Colonic mucosa (tissue), 4 donors: ENCODE data around the gene TTYH3. TPM values are rescaled to one million over a fixed set of nuclear protein-coding genes. Genes with fewer than 3 reads are reported as not detected.
A peak's percentile ranks its signal among the peaks of the same experiment; 100 is the strongest.

Experiments used
- DNase-seq: peaks from one replicate; pipeline ENCODE4 v3.0.0-alpha.2; 2020
- H3K27ac ChIP-seq: fragments of 200-600 bp; one replicate; pipeline ENCODE4 v1.8.0; 2021
- H3K27me3 ChIP-seq: fragments of 200-600 bp; one replicate; pipeline ENCODE4 v1.8.0; 2021
- H3K36me3 ChIP-seq: fragments of 200-600 bp; one replicate; pipeline ENCODE4 v1.8.0; 2021
- H3K4me1 ChIP-seq: fragments of 200-600 bp; one replicate; pipeline ENCODE4 v1.8.0; 2021; ENCODE audit warnings: mild to moderate bottlenecking
- H3K4me3 ChIP-seq: fragments of 200-600 bp; one replicate; pipeline ENCODE4 v1.8.0; 2021
- H3K9ac ChIP-seq, 2 donors: one replicate each; pipeline ENCODE4 v1.7.0; 2013; ENCODE audit warnings: control low read depth in 2 of 2, low read depth in 2 of 2, low read length in 2 of 2
- H3K9me3 ChIP-seq: fragments of 200-600 bp; one replicate; pipeline ENCODE4 v1.8.0; 2021
- CTCF ChIP-seq: fragments of 200-600 bp; IDR thresholded peaks from one replicate; pipeline ENCODE4 v1.8.0; 2022; ENCODE audit warnings: antibody characterized with exemption, mild to moderate bottlenecking
- intact Hi-C: fragments of 100-400 bp; cut with DNase I; formaldehyde crosslinking; loops from one replicate; pipeline ENCODE4 v1.14.1; 2022
- total RNA-seq, 2 donors: library from RNA; stranded (reverse); fragmentation: NEBNext Ultra II Directional in 1 of 2; extraction: Animal tissue kit (Norgen Biotek cat#: 25700) in 1 of 2; gene quantifications; one replicate each; pipeline ENCODE4 v1.2.1, GENCODE V29; 2021
- donor health status: healthy.
- donor health status: DM: no; HTN: no; CAD: no.
- donor health status: DM: no; HTN: no; CAD: no.

Gene TTYH3
- total RNA-seq, 2 donors from 2014 or later = 50.0 to 59.5 TPM

DNA sequence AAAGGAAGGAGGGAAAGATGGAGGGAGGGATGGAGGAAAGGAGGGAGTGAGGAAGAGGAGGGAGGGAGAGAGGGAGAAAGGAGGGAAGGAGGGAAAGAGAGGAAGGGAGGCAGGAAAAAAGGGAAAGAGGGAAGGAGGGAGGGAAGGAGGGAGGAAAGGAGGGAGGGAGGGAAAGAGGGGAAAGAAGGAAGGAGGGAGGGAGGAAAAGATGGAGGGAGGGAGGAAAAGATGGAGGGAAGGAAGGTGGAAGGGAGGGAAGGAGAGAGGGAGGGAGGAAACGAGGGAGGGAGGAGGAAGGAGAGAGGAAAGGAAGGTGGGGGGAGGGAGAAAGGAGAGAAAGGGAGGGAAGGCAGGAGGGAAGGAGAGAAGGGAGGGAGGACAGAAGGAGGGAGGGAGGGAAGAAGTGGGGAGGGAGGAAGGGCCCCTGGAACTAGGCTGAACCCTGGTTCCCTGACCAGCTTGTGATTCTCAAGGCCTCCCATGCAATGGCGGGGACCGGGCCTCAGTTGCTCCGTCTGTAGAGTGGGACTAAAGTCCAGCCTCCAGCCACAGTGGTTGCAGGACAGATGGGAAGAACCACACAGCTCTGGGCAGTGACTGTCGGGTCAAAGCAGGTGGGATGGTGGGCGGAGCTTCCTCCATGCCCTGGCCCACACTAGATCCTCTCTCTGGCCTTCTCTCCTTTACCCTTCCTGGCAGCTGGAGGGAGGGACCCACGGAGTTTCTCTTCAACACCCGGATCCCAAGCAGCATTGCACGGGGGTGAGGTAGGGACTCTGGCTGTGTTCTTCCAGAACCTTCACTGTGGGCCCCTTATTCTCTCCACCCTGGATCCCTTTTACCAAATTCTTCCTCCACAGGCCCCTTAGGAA, 4.3 kb upstream of the TTYH3 start:
- H3K27me3 ChIP-seq = no peaks in the 10 kb centered on the region
- no peak for TF ChIP-seq CTCF
- no peak overlapping the region for H3K27ac ChIP-seq
- no peak for DNase-seq
- no peaks in the 10 kb centered on the region for H3K9me3 ChIP-seq
- H3K4me1 ChIP-seq = peaks cover 24% of the 10 kb centered on the region
- peak overlapping the region in 1 of 2 donors; percentile 53 for H3K9ac ChIP-seq
- H3K4me3 ChIP-seq = no peak overlapping the region
- no peaks in the 10 kb centered on the region for H3K36me3 ChIP-seq
- intact Hi-C loops = no loop called here

GRCh38 chr7:2628130-2628482, 3.7 kb upstream of the TTYH3 start:
- Histone ChIP-seq H3K4me1 (peaks cover 20% of the 10 kb centered on the region), H3K9ac (peak overlapping the region in 1 of 2 donors; percentile 53), H3K36me3 (no peaks in the 10 kb centered on the region), H3K4me3 (no peak overlapping the region), H3K9me3 (no peaks in the 10 kb centered on the region), H3K27ac (no peak overlapping the region), H3K27me3 (no peaks in the 10 kb centered on the region)
- no peak for DNase-seq
- no peak for TF ChIP-seq CTCF
- intact Hi-C loops = no loop called here

DNA sequence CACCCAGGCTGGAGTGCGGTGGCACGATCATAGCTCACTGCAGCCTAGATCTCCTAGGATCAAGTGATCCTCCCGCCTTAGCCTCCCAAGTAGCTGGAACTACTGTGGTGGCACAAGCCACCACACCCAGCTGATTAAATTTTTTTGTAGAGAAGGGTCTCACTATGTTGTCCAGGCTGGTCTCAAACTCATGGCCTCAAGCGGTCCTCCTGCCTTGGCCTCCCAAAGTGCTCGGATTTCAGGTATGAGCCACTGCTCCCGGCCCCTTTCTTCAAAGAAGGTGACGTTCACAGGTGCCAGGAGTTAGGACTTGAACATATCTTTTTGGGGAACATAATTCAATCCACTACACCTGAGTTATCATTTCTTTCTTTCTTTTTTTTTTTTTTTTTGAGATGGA, 2.9 kb upstream of the TTYH3 start:
- H3K9me3 ChIP-seq = no peaks in the 10 kb centered on the region
- no peak overlapping the region for H3K4me3 ChIP-seq
- intact Hi-C loops = no loop called here
- peaks cover 16% of the 10 kb centered on the region for H3K4me1 ChIP-seq
- no peak for TF ChIP-seq CTCF
- no peaks in the 10 kb centered on the region for H3K27me3 ChIP-seq
- H3K36me3 ChIP-seq = no peaks in the 10 kb centered on the region
- H3K9ac ChIP-seq = no peak overlapping the region
- no peak overlapping the region for H3K27ac ChIP-seq
- no peak for DNase-seq

DNA sequence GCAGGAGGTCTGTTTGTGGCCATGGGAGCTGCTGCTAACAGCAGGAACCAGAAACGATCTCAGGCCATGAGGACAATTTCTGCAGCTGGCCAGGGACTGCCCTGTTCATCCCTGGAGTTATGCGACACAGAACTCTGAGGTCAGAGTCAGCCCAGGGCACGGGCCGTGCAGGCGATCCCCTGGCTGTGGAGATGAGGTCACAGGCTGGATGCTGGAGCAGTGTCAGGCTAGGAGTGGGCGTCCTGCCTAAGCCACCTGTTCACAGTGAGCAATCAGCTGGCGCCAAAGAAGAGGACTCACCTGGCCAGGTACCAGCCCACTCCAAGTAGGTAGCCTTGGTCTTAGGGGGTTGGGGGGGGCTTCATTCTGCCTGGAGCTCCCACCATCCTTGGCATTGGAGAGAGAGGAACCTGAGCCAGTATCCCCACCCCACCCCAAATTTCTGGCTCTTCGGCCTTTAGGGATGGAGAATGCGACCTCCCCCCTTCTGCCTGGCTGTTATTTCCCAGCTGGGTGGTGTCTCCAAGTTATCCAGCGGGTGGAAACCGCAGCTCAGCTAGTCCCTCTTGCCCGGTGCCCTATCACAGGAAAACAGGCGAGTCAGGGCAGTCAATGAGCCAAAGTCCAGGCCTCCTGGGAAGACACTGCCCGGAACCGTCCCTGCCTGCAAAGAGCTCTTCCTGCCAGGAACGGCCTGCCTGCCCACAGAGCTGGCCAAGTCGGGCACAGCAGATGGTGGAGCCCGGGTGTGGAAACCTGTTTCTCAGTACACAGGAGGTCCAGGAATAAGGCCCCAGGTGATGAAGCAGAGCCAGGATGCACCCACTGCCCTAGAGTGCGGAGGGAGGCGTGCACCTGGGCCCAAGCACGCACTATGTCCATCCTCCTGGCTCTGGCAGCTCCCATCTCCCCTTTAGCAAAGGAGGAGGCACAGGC, 1.8 kb upstream of the TTYH3 start:
- no peak overlapping the region for H3K4me3 ChIP-seq
- intact Hi-C loops = no loop called here
- H3K9me3 ChIP-seq = no peaks in the 10 kb centered on the region
- TF ChIP-seq CTCF = no peak
- H3K36me3 ChIP-seq = no peaks in the 10 kb centered on the region
- peak overlapping the region; percentile 71 for H3K27ac ChIP-seq
- DNase-seq = peak; percentile 87
- peak overlapping the region; percentile 27 to 40 for H3K9ac ChIP-seq
- H3K4me1 ChIP-seq = peaks cover 12% of the 10 kb centered on the region
- H3K27me3 ChIP-seq = no peaks in the 10 kb centered on the region

DNA sequence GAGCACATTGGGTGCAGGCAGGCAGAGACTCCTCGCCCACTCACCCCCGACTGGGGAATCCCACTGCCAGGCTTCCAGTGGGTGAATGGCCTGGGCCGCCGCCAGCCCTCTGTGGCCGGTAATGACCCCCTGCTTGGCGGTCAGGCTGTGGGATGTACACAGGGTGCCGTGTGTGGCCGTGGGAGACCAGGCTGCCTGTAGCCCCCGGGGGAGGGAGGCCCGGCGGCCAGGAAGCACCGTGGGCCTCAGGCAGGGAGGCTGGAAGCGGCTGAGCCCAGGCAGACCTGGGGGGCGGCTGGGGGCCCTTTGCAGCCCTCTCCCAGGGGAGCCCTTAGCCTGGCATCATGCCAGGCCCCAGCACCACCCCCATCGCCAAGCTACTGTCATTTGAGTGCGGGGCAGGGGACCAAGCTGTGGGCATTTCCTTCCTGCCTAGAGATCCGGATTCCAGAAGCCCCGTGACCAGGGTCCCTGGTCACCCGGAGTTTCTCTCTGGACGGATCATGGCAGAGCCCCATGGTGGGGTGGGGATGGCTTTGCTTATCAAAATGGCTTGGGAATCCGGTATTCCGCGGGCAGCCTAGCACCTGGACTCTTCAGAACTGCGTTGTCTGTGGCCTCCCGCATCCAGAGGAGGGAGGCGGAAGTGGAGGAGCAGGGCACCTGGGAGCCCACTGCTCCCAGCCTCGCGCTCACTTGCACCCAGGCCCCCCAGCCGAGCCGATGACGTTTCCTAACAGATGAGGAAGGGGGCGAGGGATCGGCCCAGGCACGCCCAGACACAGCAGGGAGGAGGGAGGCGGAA, 1.1 kb downstream of the TTYH3 start:
- Histone ChIP-seq H3K4me1 (peaks cover 12% of the 10 kb centered on the region), H3K36me3 (no peaks in the 10 kb centered on the region), H3K9me3 (no peaks in the 10 kb centered on the region), H3K4me3 (peak overlapping the region; percentile 89), H3K27me3 (no peaks in the 10 kb centered on the region), H3K9ac (peak overlapping the region; percentile 94 to 98), H3K27ac (peak overlapping the region; percentile 81)
- DNase-seq = peak; percentile 76
- TF ChIP-seq CTCF = no peak
- intact Hi-C loops = no loop called here
